Motor neuron (in vitro differentiated cells): ENCODE results near the gene CTNNA2. TPM values are rescaled to one million over a fixed set of nuclear protein-coding genes. Genes with fewer than 3 reads are reported as not detected.

Experiments used
- ATAC-seq, 8 experiments: fragments of 200-7000 bp; cut with Tn5 transposase; replicated peaks in 6 of 8; 2 replicates each; pipeline ENCODE4 v1.8.0; 2021; ENCODE audit warnings: mild to moderate bottlenecking in 8 of 8, moderate library complexity in 8 of 8
- H3K27ac ChIP-seq, 2 donors: fragments of 250-450 bp; sonication (Bioruptor Pico); 2 replicates each; pipeline ENCODE4 v1.9.0; 2021; ENCODE audit warnings: antibody characterized with exemption in 2 of 2, mild to moderate bottlenecking in 2 of 2, moderate library complexity in 1 of 2
- H3K4me1 ChIP-seq, 2 donors: fragments of 250-450 bp; sonication (Bioruptor Pico); replicated peaks in 1 of 2; 2 replicates each; pipeline ENCODE4 v1.6.1; 2021; ENCODE audit warnings: antibody characterized with exemption in 2 of 2, mild to moderate bottlenecking in 2 of 2, moderate library complexity in 1 of 2
- H3K4me3 ChIP-seq, 5 donors: fragments of 250-450 bp; sonication (Bioruptor Pico); 2 replicates each; pipeline ENCODE4 v1.9.0; 2021; ENCODE audit warnings: antibody characterized with exemption in 5 of 5, mild to moderate bottlenecking in 5 of 5, moderate library complexity in 4 of 5
- WGBS, 10 experiments: fragments of 450-650 bp; shearing (Covaris generic); methylation state at CpG; one replicate each; pipeline ENCODE4 v1.0.0; 2022; 5-methylcytosine and 5-hydroxymethylcytosine counted together
- in situ Hi-C, 9 experiments: fragments of 400-800 bp; cut with MboI; loops; one replicate each; pipeline ENCODE4 v1.15.0; 2021; ENCODE audit warnings: low sequenced_read_pairs in 9 of 9, low pct_unique_long_range_greater_than_20kb in 2 of 9; ENCODE audit not compliant: unreplicated experiment in 9 of 9
- total RNA-seq, 8 experiments: library from RNA; unstranded; fragments of 300-600 nt; gene quantifications; 2 replicates each; pipeline versions ENCODE4 v1.2.3 to v1.2.4, GENCODE V29; 2022

CTNNA2 gene
- total RNA-seq, 8 experiments from 2014 or later: 0.81 to 127 (median 56.5) TPM

- in situ Hi-C loops: no loop called here
- WGBS, 10 experiments: 6 to 100% (median 85%) methylated on average over 1 of the region's 1 CpG
- Histone ChIP-seq H3K4me3 (no peak overlapping the region), H3K4me1 (peaks cover 0 to 11% of the 10 kb centered on the region in 2 donors), H3K27ac (no peak overlapping the region)
- ATAC-seq: no peak
Measured at GRCh38 chr2:79721061-79721460, 208.2 kb downstream of the CTNNA2 start.

DNA sequence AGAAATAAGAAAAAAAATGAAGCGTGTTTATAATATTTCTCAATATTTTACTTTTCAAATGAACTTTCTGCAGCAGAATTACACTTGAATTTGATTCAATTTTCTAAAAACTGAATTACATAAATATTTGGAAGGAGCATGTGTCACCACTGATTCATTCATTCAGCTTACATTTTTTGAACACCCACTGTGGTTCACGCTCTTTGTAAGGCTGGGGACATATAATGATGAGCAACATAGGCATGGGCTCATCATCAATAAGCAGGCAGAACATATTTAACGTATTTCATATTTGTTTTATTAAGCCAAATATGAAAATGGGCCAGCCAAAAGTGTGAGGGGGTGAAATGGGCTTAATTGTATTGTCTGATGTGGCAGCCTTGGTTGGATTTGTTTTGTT, 209.1 kb downstream of the CTNNA2 start:
- WGBS, 10 experiments: 25 to 100% (median 88%) methylated on average over 1 to 3 of the region's 3 CpGs; no CpG with 5 or more reads in 1 of the 10 experiments
- H3K4me1 ChIP-seq: peaks cover 0 to 11% of the 10 kb centered on the region in 2 donors
- in situ Hi-C loops: no loop called here
- H3K27ac ChIP-seq: no peak overlapping the region
- ATAC-seq: no peak
- no peak overlapping the region for H3K4me3 ChIP-seq

GRCh38 chr2:79723830-79724229, 211.0 kb downstream of the CTNNA2 start:
- WGBS, 10 experiments: 0 to 100% (median 85%) methylated on average over 1 to 2 of the region's 2 CpGs; no CpG with 5 or more reads in 2 of the 10 experiments
- peak in 6 of 8 experiments; percentile 23 to 97 (median 82) for ATAC-seq
- in situ Hi-C loops: no loop called here
- Histone ChIP-seq H3K4me1 (peaks cover 0 to 11% of the 10 kb centered on the region in 2 donors), H3K27ac (no peak overlapping the region), H3K4me3 (no peak overlapping the region)

DNA sequence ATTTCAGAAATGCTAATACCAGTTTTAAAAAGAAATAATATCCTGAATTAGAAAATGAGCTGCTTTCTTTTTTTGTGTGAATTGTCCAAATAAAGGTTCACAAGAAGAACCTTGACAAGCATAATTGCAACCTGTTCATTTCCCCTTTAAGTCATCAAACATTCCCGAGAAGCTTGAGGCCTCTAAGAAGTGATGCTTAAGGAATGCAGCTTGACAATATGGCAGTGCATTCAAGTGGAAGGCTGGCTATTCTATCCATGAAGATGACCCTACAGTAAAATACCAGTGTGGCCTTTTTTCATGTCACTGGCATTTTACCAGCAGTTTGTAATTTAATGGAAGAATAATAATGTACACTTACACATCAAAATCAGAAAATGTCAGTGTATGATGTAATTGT, 216.7 kb downstream of the CTNNA2 start:
- WGBS, 10 experiments: 0 to 63% (median 10%) methylated on average over 1 of the region's 1 CpG; no CpG with 5 or more reads in 3 of the 10 experiments
- Histone ChIP-seq H3K4me1 (peaks cover 4 to 11% of the 10 kb centered on the region in 2 donors), H3K4me3 (no peak overlapping the region), H3K27ac (no peak overlapping the region)
- in situ Hi-C loops: no loop called here
- ATAC-seq: no peak

DNA sequence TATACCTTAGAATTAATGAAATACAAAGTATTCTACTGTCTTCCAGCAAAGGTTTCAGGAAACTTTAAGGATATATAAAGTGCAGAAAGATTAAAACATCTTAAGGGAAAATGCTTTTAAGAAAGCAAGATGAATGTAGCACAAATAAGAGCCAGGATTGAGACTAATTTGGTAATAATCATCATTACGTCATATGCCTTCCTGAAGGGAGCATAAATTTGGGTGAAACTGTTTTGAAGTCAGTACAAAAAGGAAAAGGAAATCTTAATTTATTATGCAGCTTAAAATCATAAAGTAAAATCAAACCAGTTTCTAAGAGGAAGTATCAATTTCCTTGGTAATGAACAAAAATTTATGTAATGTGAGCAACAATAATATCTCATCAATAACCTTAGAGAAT, 221.7 kb downstream of the CTNNA2 start:
- ATAC-seq: no peak
- Histone ChIP-seq H3K27ac (no peak overlapping the region), H3K4me3 (no peak overlapping the region), H3K4me1 (peaks cover 0 to 1% of the 10 kb centered on the region in 2 donors)
- in situ Hi-C loops: no loop called here
- 0 to 100% (median 100%) methylated on average over 1 of the region's 1 CpG; no CpG with 5 or more reads in 1 of the 10 experiments for WGBS, 10 experiments

GRCh38 chr2:79740879-79741443, 228.1 kb downstream of the CTNNA2 start:
- WGBS, 10 experiments: 13 to 97% (median 56%) methylated on average over 1 to 6 of the region's 6 CpGs; no CpG with 5 or more reads in 1 of the 10 experiments
- ATAC-seq: peak in 2 of 8 experiments; percentile 41 to 54
- H3K4me3 ChIP-seq: no peak overlapping the region
- in situ Hi-C loops: no loop called here
- no peaks in the 10 kb centered on the region for H3K4me1 ChIP-seq
- H3K27ac ChIP-seq: no peak overlapping the region

DNA sequence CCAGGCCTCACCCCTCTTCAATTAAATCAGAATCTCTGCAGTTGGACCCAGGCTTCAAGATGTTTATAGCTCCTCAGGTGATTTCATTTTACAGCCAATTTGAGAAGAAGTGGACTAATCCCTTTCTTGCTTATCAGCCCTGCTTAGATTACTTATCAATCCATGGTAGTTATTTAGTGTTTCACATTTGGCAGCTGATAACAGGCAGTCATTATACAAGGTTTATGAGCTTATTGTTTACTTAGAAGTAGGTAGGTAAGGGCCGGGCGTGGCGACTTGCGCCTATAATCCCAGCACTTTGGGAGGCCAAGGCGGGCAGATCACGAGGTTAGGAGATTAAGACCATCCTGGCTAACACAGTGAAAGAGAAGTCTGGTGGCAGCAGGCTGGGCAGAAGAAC, 237.5 kb downstream of the CTNNA2 start:
- H3K27ac ChIP-seq: no peak overlapping the region
- 56 to 100% (median 92%) methylated on average over 1 to 6 of the region's 6 CpGs; no CpG with 5 or more reads in 5 of the 10 experiments for WGBS, 10 experiments
- in situ Hi-C loops: no loop called here
- no peak overlapping the region for H3K4me3 ChIP-seq
- H3K4me1 ChIP-seq: no peaks in the 10 kb centered on the region
- no peak for ATAC-seq

DNA sequence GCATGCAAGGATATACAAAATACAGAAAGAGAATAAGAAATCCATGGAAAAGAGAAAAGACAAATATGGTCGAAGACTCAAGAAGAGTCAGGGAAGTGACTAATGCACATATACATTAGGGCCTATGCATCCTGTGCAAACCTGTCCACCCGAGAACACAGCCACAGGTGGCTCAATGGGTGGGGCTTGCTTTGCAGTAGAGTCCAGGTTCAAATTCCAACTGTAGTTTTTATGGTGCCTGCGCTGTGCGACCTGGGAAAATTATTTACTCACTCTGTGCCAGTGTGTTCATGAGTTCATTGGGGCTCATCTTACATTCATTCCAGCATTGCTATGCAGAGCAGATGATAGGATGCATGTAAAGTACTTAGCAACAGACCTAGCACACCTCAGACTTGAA, 244.7 kb downstream of the CTNNA2 start:
- Histone ChIP-seq H3K27ac (no peak overlapping the region), H3K4me1 (peaks cover 10 to 20% of the 10 kb centered on the region in 2 donors), H3K4me3 (no peak overlapping the region)
- WGBS, 10 experiments: 17 to 100% (median 88%) methylated on average over 1 to 4 of the region's 4 CpGs; no CpG with 5 or more reads in 2 of the 10 experiments
- no peak for ATAC-seq
- in situ Hi-C loops: no loop called here

DNA sequence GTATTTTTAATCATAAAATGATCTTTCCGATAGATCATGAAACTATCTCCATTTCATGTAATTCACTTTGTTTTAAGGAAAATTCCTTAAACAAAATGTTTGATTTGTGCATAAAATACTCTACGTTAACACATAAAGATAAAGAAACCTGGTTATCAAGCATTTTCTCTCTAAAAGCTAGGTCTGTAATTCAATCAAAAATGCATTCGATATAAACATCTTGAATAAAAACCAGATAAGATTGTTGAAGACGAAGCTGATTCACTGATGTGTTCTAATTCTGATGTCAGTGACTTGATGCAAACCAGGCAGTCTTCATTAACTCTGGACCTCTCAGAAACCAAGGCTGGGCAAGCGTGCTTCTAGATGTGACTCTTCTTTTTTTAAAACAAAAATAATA, 245.2 kb downstream of the CTNNA2 start:
- ATAC-seq: no peak

GRCh38 chr2:79758749-79759282, 246.0 kb downstream of the CTNNA2 start:
- in situ Hi-C loops: no loop called here
- H3K4me3 ChIP-seq: no peak overlapping the region
- peak in 5 of 8 experiments; percentile 90 to 97 (median 92) for ATAC-seq
- peak overlapping the region; percentile 42 to 57 for H3K27ac ChIP-seq
- WGBS, 10 experiments: 30 to 81% (median 71%) methylated on average over 1 to 6 of the region's 6 CpGs; no CpG with 5 or more reads in 1 of the 10 experiments
- H3K4me1 ChIP-seq: peaks cover 10 to 25% of the 10 kb centered on the region in 2 donors

More for the DNA sequence above, 245.2 kb downstream of the CTNNA2 start:
- WGBS, 10 experiments: 5 to 98% (median 89%) methylated on average over 4 to 5 of the region's 5 CpGs
- Histone ChIP-seq H3K4me1 (peaks cover 10 to 22% of the 10 kb centered on the region in 2 donors), H3K27ac (no peak overlapping the region), H3K4me3 (no peak overlapping the region)
- in situ Hi-C loops: no loop called here

- ATAC-seq: no peak
- Histone ChIP-seq H3K27ac (no peak overlapping the region), H3K4me1 (peaks cover 14 to 22% of the 10 kb centered on the region in 2 donors), H3K4me3 (no peak overlapping the region)
- WGBS, 10 experiments: 0 to 100% (median 50%) methylated on average over 1 to 3 of the region's 3 CpGs; no CpG with 5 or more reads in 1 of the 10 experiments
- in situ Hi-C loops: no loop called here
Measured at GRCh38 chr2:79770926-79771325, 258.1 kb downstream of the CTNNA2 start.

GRCh38 chr2:79771493-79771892, 258.6 kb downstream of the CTNNA2 start:
- H3K4me1 ChIP-seq: peaks cover 14 to 26% of the 10 kb centered on the region in 2 donors
- ATAC-seq: peak in 4 of 8 experiments; percentile 22 to 78 (median 76)
- WGBS, 10 experiments: 0 to 89% (median 66%) methylated on average over 1 to 3 of the region's 3 CpGs; no CpG with 5 or more reads in 4 of the 10 experiments
- no peak overlapping the region for H3K27ac ChIP-seq
- no peak overlapping the region for H3K4me3 ChIP-seq
- in situ Hi-C loops: no loop called here

- Histone ChIP-seq H3K4me3 (no peak overlapping the region), H3K4me1 (peaks cover 28 to 43% of the 10 kb centered on the region in 2 donors), H3K27ac (no peak overlapping the region)
- WGBS, 10 experiments: 0 to 100% (median 66%) methylated on average over 1 to 2 of the region's 2 CpGs
- ATAC-seq: no peak
- in situ Hi-C loops: no loop called here
Measured at GRCh38 chr2:79774016-79774415, 261.2 kb downstream of the CTNNA2 start.
